NCI-H1436 treated with DMSO at 0.1 percent for 48 hours (cell line): ENCODE measurements around the gene NPW.
A peak's percentile ranks its signal among the peaks of the same experiment; 100 is the strongest.

Experiments used
- DNase-seq: peaks from one replicate; lab custom pipeline; 2025; lab: John Stamatoyannopoulos, UW

The NPW gene

GRCh38 chr16:2036200-2036966, 16.8 kb downstream of the NPW start:
- DNase-seq: no peak

- no peak for DNase-seq
Observed at GRCh38 chr16:2037115-2037514, 17.5 kb downstream of the NPW start.

GRCh38 chr16:2037647-2038381, 18.2 kb downstream of the NPW start:
- no peak for DNase-seq

GRCh38 chr16:2038382-2039231, 19.0 kb downstream of the NPW start:
- DNase-seq: no peak

GRCh38 chr16:2039274-2040031, 19.9 kb downstream of the NPW start:
- no peak for DNase-seq

GRCh38 chr16:2040041-2040786, 20.6 kb downstream of the NPW start:
- no peak for DNase-seq

- no peak for DNase-seq
Observed at GRCh38 chr16:2040787-2041522, 21.4 kb downstream of the NPW start.

- DNase-seq: no peak
Observed at GRCh38 chr16:2042171-2042985, 22.8 kb downstream of the NPW start.

GRCh38 chr16:2042986-2043666, 23.5 kb downstream of the NPW start:
- no peak for DNase-seq

GRCh38 chr16:2043667-2044451, 24.3 kb downstream of the NPW start:
- no peak for DNase-seq

GRCh38 chr16:2044541-2044940, 25.0 kb downstream of the NPW start:
- no peak for DNase-seq

GRCh38 chr16:2045965-2046892, 26.6 kb downstream of the NPW start:
- no peak for DNase-seq

GRCh38 chr16:2046893-2047329, 27.3 kb downstream of the NPW start:
- no peak for DNase-seq

- DNase-seq: peak; percentile 66
Observed at GRCh38 chr16:2047330-2048115, 27.9 kb downstream of the NPW start, which contains the start of the genes NTHL1 and TSC2. TSS of gene NTHL1 (minus strand) at chr16:2047834. CDS start at chr16:2047823, 11 bp downstream. TSS of gene TSC2 (plus strand) at chr16:2047985. CDS start at chr16:2048616, 631 bp downstream.

GRCh38 chr16:2048116-2048543, 28.5 kb downstream of the NPW start:
- DNase-seq: no peak

GRCh38 chr16:2053211-2053610, 33.6 kb downstream of the NPW start:
- DNase-seq: no peak
